Nephron (organoid): ENCODE measurements around the gene TET3.

Source experiments
- H3K27ac Mint-ChIP-seq, 3 experiments: 2 replicates each; pipeline ENCODE4 v1.8.0; 2020; ENCODE audit warnings: mixed read lengths in 3 of 3, mild to moderate bottlenecking in 2 of 3, moderate library complexity in 1 of 3
- H3K27me3 Mint-ChIP-seq: 2 replicates; pipeline ENCODE4 v1.8.0; 2021; ENCODE audit warnings: low read depth, mild to moderate bottlenecking, moderate library complexity, mixed read lengths
- H3K36me3 Mint-ChIP-seq: 2 replicates; pipeline ENCODE4 v1.8.0; 2020; ENCODE audit warnings: low read depth, mixed read lengths
- H3K4me1 Mint-ChIP-seq: 2 replicates; pipeline ENCODE4 v1.8.0; 2020; ENCODE audit warnings: mixed read lengths
- H3K4me3 Mint-ChIP-seq, 3 experiments: 2 replicates each; pipeline ENCODE4 v1.8.0; 2020; ENCODE audit warnings: mild to moderate bottlenecking in 3 of 3, mixed read lengths in 3 of 3, moderate library complexity in 2 of 3
- H3K9me3 Mint-ChIP-seq: 2 replicates; pipeline ENCODE4 v1.8.0; 2020; ENCODE audit warnings: mixed read lengths
- TF ChIP-seq, protein P1 (sequence below), 3 experiments: fragments of 200-600 bp; sonication (generic); IDR thresholded peaks; one replicate each; pipeline ENCODE4 v1.5.0; 2021; ENCODE audit warnings: antibody characterized with exemption in 3 of 3; ENCODE audit not compliant: unreplicated experiment in 3 of 3

TET3 gene

DNA sequence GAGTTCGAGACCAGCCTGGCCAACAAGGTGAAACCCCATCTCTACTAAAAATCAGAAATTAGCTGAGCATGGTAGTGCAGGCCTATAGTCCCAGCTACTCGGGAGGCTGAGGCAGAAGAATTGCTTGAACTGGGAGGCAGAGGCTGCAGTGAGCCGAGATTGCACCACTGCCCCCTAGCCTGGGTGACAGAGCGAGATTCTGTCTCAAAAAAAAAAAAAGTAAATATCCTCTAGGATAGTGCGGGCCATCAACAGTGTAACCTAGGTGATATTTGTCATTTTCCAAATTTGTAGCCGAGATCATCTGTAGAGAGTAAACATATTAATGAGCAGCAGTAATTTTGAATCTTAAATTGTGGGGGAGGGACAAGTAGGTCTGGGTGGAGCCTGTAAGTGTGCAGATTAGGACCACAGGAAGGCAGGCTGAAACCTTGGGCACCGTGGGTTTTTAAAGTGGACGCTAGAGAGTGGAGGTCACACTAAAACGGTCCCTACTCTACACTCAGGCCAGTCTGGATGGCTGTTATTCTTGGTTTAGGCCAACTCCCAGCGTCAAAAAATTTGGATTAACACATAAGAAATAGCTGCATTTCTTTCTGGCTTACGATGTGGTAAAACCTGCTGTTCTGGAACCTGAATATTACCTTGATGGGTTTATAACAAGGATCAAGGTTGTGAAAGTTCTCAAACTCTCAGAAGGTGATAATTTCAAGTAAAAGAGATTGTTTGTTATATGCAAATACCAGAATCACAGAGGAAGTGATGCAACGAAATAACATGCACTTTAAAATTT lies 22.7 kb upstream of the TET3 start:
- H3K27ac Mint-ChIP-seq, result no peak overlapping the region
- peaks cover 41% of the 10 kb centered on the region for H3K36me3 Mint-ChIP-seq
- H3K27me3 Mint-ChIP-seq, result no peaks in the 10 kb centered on the region
- H3K4me3 Mint-ChIP-seq, result no peak overlapping the region
- H3K4me1 Mint-ChIP-seq, result peaks cover 10% of the 10 kb centered on the region
- peaks cover 10% of the 10 kb centered on the region for H3K9me3 Mint-ChIP-seq
- TF ChIP-seq, protein P1, sequence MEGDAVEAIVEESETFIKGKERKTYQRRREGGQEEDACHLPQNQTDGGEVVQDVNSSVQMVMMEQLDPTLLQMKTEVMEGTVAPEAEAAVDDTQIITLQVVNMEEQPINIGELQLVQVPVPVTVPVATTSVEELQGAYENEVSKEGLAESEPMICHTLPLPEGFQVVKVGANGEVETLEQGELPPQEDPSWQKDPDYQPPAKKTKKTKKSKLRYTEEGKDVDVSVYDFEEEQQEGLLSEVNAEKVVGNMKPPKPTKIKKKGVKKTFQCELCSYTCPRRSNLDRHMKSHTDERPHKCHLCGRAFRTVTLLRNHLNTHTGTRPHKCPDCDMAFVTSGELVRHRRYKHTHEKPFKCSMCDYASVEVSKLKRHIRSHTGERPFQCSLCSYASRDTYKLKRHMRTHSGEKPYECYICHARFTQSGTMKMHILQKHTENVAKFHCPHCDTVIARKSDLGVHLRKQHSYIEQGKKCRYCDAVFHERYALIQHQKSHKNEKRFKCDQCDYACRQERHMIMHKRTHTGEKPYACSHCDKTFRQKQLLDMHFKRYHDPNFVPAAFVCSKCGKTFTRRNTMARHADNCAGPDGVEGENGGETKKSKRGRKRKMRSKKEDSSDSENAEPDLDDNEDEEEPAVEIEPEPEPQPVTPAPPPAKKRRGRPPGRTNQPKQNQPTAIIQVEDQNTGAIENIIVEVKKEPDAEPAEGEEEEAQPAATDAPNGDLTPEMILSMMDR (IDR thresholded peaks at IDR 0.05; ENCODE audit: unreplicated experiment in 3 of 3), result no peak

DNA sequence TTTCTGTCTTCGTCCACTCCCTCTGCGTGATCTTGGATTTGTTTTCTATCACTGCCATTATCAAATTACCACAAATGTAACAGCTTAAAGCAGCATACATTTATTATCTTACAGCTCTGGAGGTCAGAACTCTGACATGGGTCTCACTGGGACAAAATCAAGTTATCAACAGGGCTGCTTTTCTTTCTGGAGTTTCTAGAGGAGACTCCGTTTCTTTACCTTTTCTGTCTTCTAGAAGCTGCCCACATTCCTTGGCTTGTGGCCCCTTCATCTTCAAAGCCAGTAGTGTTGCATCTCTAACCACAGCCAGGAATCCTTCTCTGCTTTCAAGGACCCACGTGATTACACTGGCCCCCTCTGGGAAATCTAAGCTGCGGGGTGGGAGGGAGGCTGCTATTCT lies 21.9 kb upstream of the TET3 start:
- TF ChIP-seq, protein P1 (IDR thresholded peaks at IDR 0.05; ENCODE audit: unreplicated experiment in 3 of 3), result no peak
- Mint-ChIP-seq H3K4me1 (peaks cover 6% of the 10 kb centered on the region), H3K9me3 (peaks cover 10% of the 10 kb centered on the region), H3K4me3 (no peak overlapping the region), H3K27ac (no peak overlapping the region), H3K27me3 (no peaks in the 10 kb centered on the region), H3K36me3 (peaks cover 37% of the 10 kb centered on the region)

DNA sequence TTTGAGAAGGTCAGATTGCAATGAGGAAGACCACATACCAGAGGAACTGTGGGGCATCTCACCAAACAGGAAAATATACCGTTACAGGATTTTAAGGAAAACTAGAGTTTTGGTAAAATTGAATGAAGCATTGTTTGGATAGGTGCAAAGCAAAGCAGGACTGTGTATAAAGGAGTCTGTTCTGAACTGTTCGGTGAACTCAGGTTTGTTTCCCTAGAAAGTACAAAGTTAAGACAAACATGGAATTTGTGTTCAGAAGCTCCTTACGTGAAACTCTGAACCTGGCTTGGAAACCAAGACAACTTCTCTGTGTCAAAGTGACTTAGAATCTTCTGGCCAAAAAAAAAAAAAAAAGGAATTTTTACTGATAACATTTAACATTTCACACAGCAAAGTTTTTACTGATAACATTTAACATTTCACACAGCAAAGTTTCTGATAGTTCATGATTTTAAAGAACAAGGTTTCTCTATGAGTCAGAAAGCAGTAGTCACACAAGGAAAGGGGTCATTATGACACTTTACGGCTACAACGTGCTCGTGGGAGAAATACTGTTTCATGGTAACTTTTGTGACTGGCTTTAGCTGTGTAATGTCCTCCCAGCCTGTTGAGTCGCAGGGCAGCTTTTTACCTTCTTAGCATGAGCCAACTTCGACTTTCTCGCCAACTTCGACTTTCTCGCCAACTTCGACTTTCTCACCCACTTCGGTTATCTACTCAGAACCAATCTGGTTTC lies 21.2 kb upstream of the TET3 start:
- TF ChIP-seq, protein P1 (IDR thresholded peaks at IDR 0.05; ENCODE audit: unreplicated experiment in 3 of 3), result no peak
- Mint-ChIP-seq H3K4me3 (no peak overlapping the region), H3K4me1 (no peaks in the 10 kb centered on the region), H3K9me3 (peaks cover 10% of the 10 kb centered on the region), H3K36me3 (peaks cover 31% of the 10 kb centered on the region), H3K27me3 (no peaks in the 10 kb centered on the region), H3K27ac (no peak overlapping the region)

DNA sequence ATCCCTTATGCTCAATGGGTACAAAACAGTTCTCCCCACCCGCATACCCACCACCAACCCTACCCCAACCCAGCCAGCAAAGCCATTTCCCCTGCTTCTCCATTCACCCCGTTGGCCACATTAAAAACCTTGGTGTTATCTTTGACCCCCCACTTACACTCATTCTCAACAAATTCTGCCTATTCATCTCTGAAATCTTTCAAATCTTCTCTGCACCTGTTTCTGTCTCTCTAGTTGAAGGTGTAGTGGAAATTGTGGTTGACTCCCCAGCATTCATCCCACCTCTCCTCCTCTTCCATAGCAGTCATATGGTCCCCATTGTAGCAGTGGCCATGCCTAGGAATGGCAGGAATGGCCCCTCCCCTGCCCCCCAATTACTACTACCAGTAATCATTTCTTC lies 20.5 kb upstream of the TET3 start:
- TF ChIP-seq, protein P1 (IDR thresholded peaks at IDR 0.05; ENCODE audit: unreplicated experiment in 3 of 3), result no peak
- H3K27me3 Mint-ChIP-seq, result no peaks in the 10 kb centered on the region
- H3K27ac Mint-ChIP-seq, result no peak overlapping the region
- H3K36me3 Mint-ChIP-seq, result peaks cover 24% of the 10 kb centered on the region
- no peaks in the 10 kb centered on the region for H3K4me1 Mint-ChIP-seq
- no peak overlapping the region for H3K4me3 Mint-ChIP-seq
- H3K9me3 Mint-ChIP-seq, result peaks cover 10% of the 10 kb centered on the region

DNA sequence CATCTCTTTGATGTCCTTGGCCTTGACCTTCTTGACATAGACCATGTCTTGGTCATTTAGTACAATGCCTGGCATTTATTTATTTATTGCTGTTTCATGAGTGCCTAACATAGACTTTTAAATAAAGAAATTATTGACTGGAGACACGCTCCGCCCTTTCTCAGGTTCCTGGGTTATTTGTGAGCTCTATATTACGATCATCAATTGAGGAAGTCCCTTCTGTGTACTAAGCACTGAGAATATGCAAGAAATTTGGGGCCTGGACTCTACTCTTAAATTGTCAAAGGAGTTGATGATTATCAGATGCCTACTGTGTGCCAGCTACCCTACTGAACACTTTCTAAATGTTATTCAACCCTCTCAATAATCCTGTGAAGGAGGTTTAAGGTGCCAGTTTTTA lies 19.7 kb upstream of the TET3 start:
- TF ChIP-seq, protein P1 (IDR thresholded peaks at IDR 0.05; ENCODE audit: unreplicated experiment in 3 of 3), result no peak
- H3K9me3 Mint-ChIP-seq, result peaks cover 10% of the 10 kb centered on the region
- no peak overlapping the region for H3K27ac Mint-ChIP-seq
- H3K4me3 Mint-ChIP-seq, result no peak overlapping the region
- peaks cover 17% of the 10 kb centered on the region for H3K36me3 Mint-ChIP-seq
- H3K27me3 Mint-ChIP-seq, result no peaks in the 10 kb centered on the region
- H3K4me1 Mint-ChIP-seq, result no peaks in the 10 kb centered on the region
